Nucleus accumbens (tissue), 56 donors: ENCODE measurements around the gene ERVMER34-1.

Experiments used
- DNase-seq, 56 donors: peaks; one replicate each; lab custom pipeline; 2025; lab: John Stamatoyannopoulos, UW

The ERVMER34-1 gene

GRCh38 chr4:52726826-52727580 lies 24.2 kb downstream of the ERVMER34-1 start:
- DNase-seq = no peak

- DNase-seq = peak; percentile 62 to 97 (median 92)
Measured at GRCh38 chr4:52721968-52722815, 29.0 kb downstream of the ERVMER34-1 start.

- DNase-seq = no peak
Measured at GRCh38 chr4:52718123-52718522, 33.1 kb downstream of the ERVMER34-1 start.

GRCh38 chr4:52716364-52717151 lies 34.7 kb downstream of the ERVMER34-1 start:
- DNase-seq = no peak

GRCh38 chr4:52715914-52716313 lies 35.3 kb downstream of the ERVMER34-1 start:
- DNase-seq = no peak

GRCh38 chr4:52715255-52715897 lies 35.8 kb downstream of the ERVMER34-1 start:
- DNase-seq = no peak

- no peak for DNase-seq
Measured at GRCh38 chr4:52714597-52715254, 36.5 kb downstream of the ERVMER34-1 start.

- peak in 1 of 56 donors; percentile 0 for DNase-seq
Measured at GRCh38 chr4:52713456-52713937, 37.7 kb downstream of the ERVMER34-1 start.

- peak; percentile 71 to 99 (median 98) for DNase-seq
Measured at GRCh38 chr4:52712251-52713130, 38.7 kb downstream of the ERVMER34-1 start.

GRCh38 chr4:52711834-52712250 lies 39.4 kb downstream of the ERVMER34-1 start:
- DNase-seq = no peak

- no peak for DNase-seq
Measured at GRCh38 chr4:52711272-52711671, 40.0 kb downstream of the ERVMER34-1 start.

- DNase-seq = no peak
Measured at GRCh38 chr4:52709155-52709554, 42.1 kb downstream of the ERVMER34-1 start.

- no peak for DNase-seq
Measured at GRCh38 chr4:52704661-52705060, 46.6 kb downstream of the ERVMER34-1 start.

GRCh38 chr4:52704133-52704532 lies 47.1 kb downstream of the ERVMER34-1 start:
- no peak for DNase-seq

GRCh38 chr4:52701207-52701606 lies 50.0 kb downstream of the ERVMER34-1 start:
- DNase-seq = no peak

GRCh38 chr4:52694936-52695335 lies 56.3 kb downstream of the ERVMER34-1 start:
- no peak for DNase-seq

- no peak for DNase-seq
Measured at GRCh38 chr4:52693492-52693891, 57.7 kb downstream of the ERVMER34-1 start.
